HEK293T (cell line): ENCODE measurements around the gene OR10G4.
"Not testable (repeated sequence)": the region's sequence is repeated elsewhere in the genome, so short reads cannot be mapped to it uniquely, and the experiment has no call there.

Experiments
- CTCF ChIA-PET: fragments of 350-600 bp; formaldehyde crosslinking; extraction: SDS; loops from one replicate; lab custom pipeline; 2021; ENCODE audit warnings: antibody characterized with exemption, inconsistent platforms; lab: Yijun Ruan, JAX
- POLR2A ChIA-PET: fragments of 350-600 bp; formaldehyde crosslinking; extraction: SDS; loops from one replicate; lab custom pipeline; 2020; ENCODE audit warnings: antibody characterized with exemption, inconsistent platforms; lab: Yijun Ruan, JAX
- DNase-seq: peaks from one replicate; pipeline ENCODE4 v3.0.0; 2012; ENCODE audit warnings: mixed read lengths; ENCODE audit errors: extremely low spot score
- ARNT ChIP-seq: fragments of 450-650 bp; IDR thresholded peaks from 2 replicates; pipeline ENCODE4 v1.6.1; 2017; ENCODE audit warnings: mild to moderate bottlenecking
- BHLHE40 ChIP-seq: fragments of 450-650 bp; IDR thresholded peaks from 2 replicates; pipeline ENCODE4 v1.6.1; 2016; ENCODE audit warnings: mild to moderate bottlenecking, moderate library complexity, borderline replicate concordance
- CTBP1 ChIP-seq: fragments of 450-650 bp; IDR thresholded peaks from 2 replicates; pipeline ENCODE4 v1.6.1; 2016; ENCODE audit warnings: borderline replicate concordance
- ELF4 ChIP-seq: fragments of 450-650 bp; IDR thresholded peaks from 2 replicates; pipeline ENCODE4 v1.6.1; 2017; ENCODE audit warnings: antibody characterized with exemption
- FOXA1 ChIP-seq: fragments of 450-650 bp; IDR thresholded peaks from 2 replicates; pipeline ENCODE4 v1.6.1; 2016; ENCODE audit warnings: mild to moderate bottlenecking
- FOXK2 ChIP-seq: fragments of 450-650 bp; IDR thresholded peaks from 2 replicates; pipeline ENCODE4 v1.6.1; 2016; ENCODE audit warnings: mild to moderate bottlenecking
- FOXM1 ChIP-seq: fragments of 450-650 bp; IDR thresholded peaks from 2 replicates; pipeline ENCODE4 v1.6.1; 2017; ENCODE audit warnings: mild to moderate bottlenecking, borderline replicate concordance
- HDGF ChIP-seq: fragments of 450-650 bp; IDR thresholded peaks from 2 replicates; pipeline ENCODE4 v1.6.1; 2017; ENCODE audit warnings: antibody characterized with exemption, borderline replicate concordance
- L3MBTL2 ChIP-seq: fragments of 450-650 bp; conservative IDR thresholded peaks from 2 replicates; pipeline ENCODE4 v1.6.1; 2016; ENCODE audit warnings: mild to moderate bottlenecking
- LEF1 ChIP-seq: fragments of 450-650 bp; IDR thresholded peaks from 2 replicates; pipeline ENCODE4 v1.6.1; 2017; ENCODE audit warnings: mild to moderate bottlenecking, borderline replicate concordance
- NFRKB ChIP-seq: fragments of 450-650 bp; IDR thresholded peaks from 2 replicates; pipeline ENCODE4 v1.6.1; 2016; ENCODE audit warnings: mild to moderate bottlenecking, moderate library complexity
- PKNOX1 ChIP-seq: fragments of 450-650 bp; IDR thresholded peaks from 2 replicates; pipeline ENCODE4 v1.6.1; 2016
- SP1 ChIP-seq: fragments of 450-650 bp; IDR thresholded peaks from 2 replicates; pipeline ENCODE4 v1.6.1; 2017
- SUZ12 ChIP-seq: fragments of 450-650 bp; IDR thresholded peaks from 2 replicates; pipeline ENCODE4 v1.6.1; 2016; ENCODE audit warnings: mild to moderate bottlenecking
- TARDBP ChIP-seq: fragments of 450-650 bp; IDR thresholded peaks from 2 replicates; pipeline ENCODE4 v1.6.1; 2016
- ZNF384 ChIP-seq: fragments of 450-650 bp; IDR thresholded peaks from 2 replicates; pipeline ENCODE4 v1.6.1; 2016

Gene OR10G4

GRCh38 chr11:124012697-124013096 lies at the start of gene OR10G4:
OR10G4 (plus strand) TSS chr11:124012997; CDS start chr11:124015575, 2,578 bp downstream.
- CTCF ChIA-PET, result no interaction called here
- POLR2A ChIA-PET, result no interaction called here
- no peak for DNase-seq
- TF ChIP-seq ARNT (no peak), ELF4 (no peak), TARDBP (no peak), CTBP1 (no peak), FOXK2 (no peak), L3MBTL2 (no peak), BHLHE40 (no peak), SP1 (no peak), FOXA1 (no peak), PKNOX1 (no peak)

- TF ChIP-seq FOXM1 (no peak), L3MBTL2 (no peak), SP1 (no peak), TARDBP (no peak), LEF1 (no peak)
- ChIA-PET CTCF (no interaction called here), POLR2A (no interaction called here)
- no peak for DNase-seq
Measured at GRCh38 chr11:123973816-123974215, 39.0 kb upstream of the OR10G4 start.

GRCh38 chr11:123976770-123977560 lies 35.8 kb upstream of the OR10G4 start:
- no peak for DNase-seq
- TF ChIP-seq PKNOX1, result no peak
- TF ChIP-seq FOXA1, result no peak
- TF ChIP-seq NFRKB, result no peak
- TF ChIP-seq ZNF384, result no peak
- TF ChIP-seq L3MBTL2, result no peak
- no peak for TF ChIP-seq SUZ12
- no peak for TF ChIP-seq ARNT
- no peak for TF ChIP-seq FOXM1
- no peak for TF ChIP-seq SP1
- no peak for TF ChIP-seq FOXK2
- TF ChIP-seq TARDBP, result no peak
- TF ChIP-seq ELF4, result no peak
- no peak for TF ChIP-seq BHLHE40
- no peak for TF ChIP-seq LEF1
- TF ChIP-seq HDGF, result no peak
- TF ChIP-seq CTBP1, result no peak
- POLR2A ChIA-PET, result no interaction called here
- CTCF ChIA-PET, result no interaction called here

GRCh38 chr11:123977731-123978347 lies 35.0 kb upstream of the OR10G4 start, which contains the start of gene OR10S1:
OR10S1 (minus strand) TSS chr11:123977781; CDS start chr11:123977664, 117 bp downstream.
- no peak for DNase-seq
- ChIA-PET CTCF (no interaction called here), POLR2A (no interaction called here)
- TF ChIP-seq SUZ12 (no peak), FOXA1 (no peak), LEF1 (no peak), PKNOX1 (no peak), BHLHE40 (no peak), FOXM1 (no peak), TARDBP (no peak), ARNT (no peak), CTBP1 (no peak), ELF4 (no peak), FOXK2 (no peak), ZNF384 (no peak)

- CTCF ChIA-PET, result no interaction called here
- TF ChIP-seq BHLHE40, result no peak
- no peak for TF ChIP-seq ELF4
- no peak for TF ChIP-seq SUZ12
- TF ChIP-seq HDGF, result no peak
- TF ChIP-seq PKNOX1, result no peak
- TF ChIP-seq FOXK2, result no peak
- TF ChIP-seq CTBP1, result no peak
- no peak for DNase-seq
- POLR2A ChIA-PET, result no interaction called here
Measured at GRCh38 chr11:123979311-123979710, 33.5 kb upstream of the OR10G4 start.

GRCh38 chr11:123995119-123995518 lies 17.7 kb upstream of the OR10G4 start, which contains the start of gene OR10G6:
OR10G6 (minus strand) TSS chr11:123995161; CDS start chr11:123995161, 0 bp downstream.
- POLR2A ChIA-PET, result no interaction called here

GRCh38 chr11:124015837-124016236 lies 3.0 kb downstream of the OR10G4 start:
- DNase-seq, CTCF ChIA-PET, POLR2A ChIA-PET: not testable (repeated sequence)

More at GRCh38 chr11:123995119-123995518, 17.7 kb upstream of the OR10G4 start, which contains the start of gene OR10G6:
- CTCF ChIA-PET, result no interaction called here
- no peak for TF ChIP-seq TARDBP
- TF ChIP-seq FOXA1, result no peak
- no peak for TF ChIP-seq L3MBTL2
- TF ChIP-seq ELF4, result no peak
- no peak for TF ChIP-seq SP1
- no peak for TF ChIP-seq SUZ12
- TF ChIP-seq FOXK2, result no peak
- no peak for TF ChIP-seq ZNF384
- TF ChIP-seq NFRKB, result no peak
- DNase-seq, result no peak
